ENCODE measurements around the gene EHMT1. TPM values are rescaled to one million over a fixed set of nuclear protein-coding genes. Genes with fewer than 3 reads are reported as not detected.

EHMT1 gene
- total RNA-seq, 1 experiment from 2014 or later, result 35.9 TPM

DNA sequence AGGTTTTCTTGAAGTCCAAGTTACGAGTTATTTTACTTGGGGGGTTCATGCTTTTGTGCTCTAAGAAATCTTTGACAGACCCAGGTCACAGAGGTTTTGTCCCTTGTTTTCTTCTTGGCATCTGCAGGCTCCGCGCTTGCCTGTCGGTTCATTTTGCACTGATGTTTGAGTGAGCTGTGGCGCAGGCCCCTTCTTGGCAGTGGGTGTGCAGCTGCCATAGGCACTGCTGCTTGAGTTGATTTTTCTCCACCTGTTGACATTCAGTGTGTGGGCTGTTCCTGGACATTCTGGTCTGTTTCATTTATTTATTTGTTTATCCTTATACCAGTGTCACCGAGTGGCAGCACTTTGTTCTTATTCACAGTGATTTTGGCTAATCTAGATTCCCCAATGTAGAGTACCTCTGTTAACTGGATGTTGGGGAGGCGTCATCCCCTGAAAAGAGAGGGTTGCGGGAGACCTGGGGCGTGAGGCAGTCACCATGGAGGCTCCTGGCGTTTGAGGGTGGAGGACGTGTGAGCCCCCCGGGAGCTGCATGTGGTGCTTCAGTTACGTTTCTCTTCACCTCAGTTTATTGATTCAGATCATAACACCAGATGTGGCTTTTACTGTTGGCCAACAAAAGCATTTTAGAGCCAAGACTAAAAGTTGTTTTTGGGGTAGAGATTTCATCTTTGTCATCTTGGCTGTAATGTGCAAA, 137.4 kb downstream of the EHMT1 start:
- Histone ChIP-seq H3K79me2 (ENCODE audit: low read length) (peaks cover 17% of the 10 kb centered on the region), H4K20me1 (ENCODE audit: insufficient read depth, low read depth, low read length) (no peaks in the 10 kb centered on the region), H3K27me3 (ENCODE audit: low read length) (no peaks in the 10 kb centered on the region), H3K4me3 (ENCODE audit: low read length) (no peak overlapping the region), H3K4me1 (ENCODE audit: low read length) (no peaks in the 10 kb centered on the region), H2AFZ (ENCODE audit: low read length) (no peak overlapping the region), H3K9me2 (replicated peaks; ENCODE audit: insufficient read depth, low read length) (no peaks in the 10 kb centered on the region), H3K9ac (ENCODE audit: low read length) (no peak overlapping the region), H3K27ac (ENCODE audit: low read length) (no peak overlapping the region), H3K4me2 (ENCODE audit: low read depth, low read length, poor library complexity, severe bottlenecking) (no peak overlapping the region), H3K36me3 (ENCODE audit: insufficient read depth, low read length) (peaks cover 29% of the 10 kb centered on the region), H3K9me3 (ENCODE audit: low read length) (no peaks in the 10 kb centered on the region)
- no peak for DNase-seq

DNA sequence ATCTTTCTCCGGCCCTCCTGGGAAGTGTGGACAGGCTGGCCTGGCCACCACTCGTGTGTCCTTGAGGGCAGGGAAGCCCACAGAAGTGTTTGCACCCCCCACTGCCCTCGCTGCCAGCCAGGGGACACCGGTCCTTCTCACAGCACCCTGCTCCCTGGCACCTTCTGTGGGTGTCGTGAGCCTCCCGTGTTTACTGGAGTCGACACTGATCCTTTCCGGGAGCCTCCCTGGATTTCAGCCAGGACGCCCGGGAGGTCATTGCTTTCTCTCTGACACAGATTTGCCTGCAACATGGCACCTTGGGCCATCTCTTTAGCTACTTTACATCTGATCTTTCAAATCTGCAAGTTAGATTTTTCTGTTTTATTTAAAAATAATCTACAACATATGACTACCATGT, 138.3 kb downstream of the EHMT1 start:
- Histone ChIP-seq H3K79me2 (ENCODE audit: low read length) (peaks cover 17% of the 10 kb centered on the region; the same call in 1 of the 2 replicates), H2AFZ (ENCODE audit: low read length) (no peak overlapping the region), H3K36me3 (ENCODE audit: insufficient read depth, low read length) (peaks cover 22% of the 10 kb centered on the region), H3K4me3 (ENCODE audit: low read length) (no peak overlapping the region), H4K20me1 (ENCODE audit: insufficient read depth, low read depth, low read length) (no peaks in the 10 kb centered on the region), H3K9me2 (replicated peaks; ENCODE audit: insufficient read depth, low read length) (no peaks in the 10 kb centered on the region), H3K27me3 (ENCODE audit: low read length) (no peaks in the 10 kb centered on the region), H3K27ac (ENCODE audit: low read length) (no peak overlapping the region), H3K4me1 (ENCODE audit: low read length) (no peaks in the 10 kb centered on the region), H3K4me2 (ENCODE audit: low read depth, low read length, poor library complexity, severe bottlenecking) (no peak overlapping the region), H3K9ac (ENCODE audit: low read length) (no peak overlapping the region), H3K9me3 (ENCODE audit: low read length) (no peaks in the 10 kb centered on the region)
- DNase-seq, result no peak

- Histone ChIP-seq H3K4me3 (ENCODE audit: low read length) (no peak overlapping the region), H3K9me2 (replicated peaks; ENCODE audit: insufficient read depth, low read length) (no peaks in the 10 kb centered on the region), H4K20me1 (ENCODE audit: insufficient read depth, low read depth, low read length) (no peaks in the 10 kb centered on the region), H3K79me2 (ENCODE audit: low read length) (peaks cover 17% of the 10 kb centered on the region; the same call in 1 of the 2 replicates), H3K9ac (ENCODE audit: low read length) (no peak overlapping the region), H3K4me1 (ENCODE audit: low read length) (no peaks in the 10 kb centered on the region), H3K27ac (ENCODE audit: low read length) (no peak overlapping the region), H2AFZ (ENCODE audit: low read length) (no peak overlapping the region), H3K4me2 (ENCODE audit: low read depth, low read length, poor library complexity, severe bottlenecking) (no peak overlapping the region), H3K36me3 (ENCODE audit: insufficient read depth, low read length) (peaks cover 18% of the 10 kb centered on the region), H3K27me3 (ENCODE audit: low read length) (no peaks in the 10 kb centered on the region), H3K9me3 (ENCODE audit: low read length) (no peaks in the 10 kb centered on the region)
- no peak for DNase-seq
Observed at GRCh38 chr9:137757613-137758029, 138.8 kb downstream of the EHMT1 start.

GRCh38 chr9:137758067-137758466, 139.3 kb downstream of the EHMT1 start:
- Histone ChIP-seq H3K9me2 (replicated peaks; ENCODE audit: insufficient read depth, low read length) (no peaks in the 10 kb centered on the region), H3K4me1 (ENCODE audit: low read length) (no peaks in the 10 kb centered on the region), H3K27ac (ENCODE audit: low read length) (no peak overlapping the region), H3K4me2 (ENCODE audit: low read depth, low read length, poor library complexity, severe bottlenecking) (no peak overlapping the region), H4K20me1 (ENCODE audit: insufficient read depth, low read depth, low read length) (no peaks in the 10 kb centered on the region), H3K4me3 (ENCODE audit: low read length) (no peak overlapping the region), H2AFZ (ENCODE audit: low read length) (no peak overlapping the region), H3K9me3 (ENCODE audit: low read length) (no peaks in the 10 kb centered on the region), H3K36me3 (ENCODE audit: insufficient read depth, low read length) (peaks cover 21% of the 10 kb centered on the region), H3K79me2 (ENCODE audit: low read length) (peaks cover 17% of the 10 kb centered on the region; the same call in 1 of the 2 replicates), H3K9ac (ENCODE audit: low read length) (no peak overlapping the region), H3K27me3 (ENCODE audit: low read length) (no peaks in the 10 kb centered on the region)
- DNase-seq, result no peak

DNA sequence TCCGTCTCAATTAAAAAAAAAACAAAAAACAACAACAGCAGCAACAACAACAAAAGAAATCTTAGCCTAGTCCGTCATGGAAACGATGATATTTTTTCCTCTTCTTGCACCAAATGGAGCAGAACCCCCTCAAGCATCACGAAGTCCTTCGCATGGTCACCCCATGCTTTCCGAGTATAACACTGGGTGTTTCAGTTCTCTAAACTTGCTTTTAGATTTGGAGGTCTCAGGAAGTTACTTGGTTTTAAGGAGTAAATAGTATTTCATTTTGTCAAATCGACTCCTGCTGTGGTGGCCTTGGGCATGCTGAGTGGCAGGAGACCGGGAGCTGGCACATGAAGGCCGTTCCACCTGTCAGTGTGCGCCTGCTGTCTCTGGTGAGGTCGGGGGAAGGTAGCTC, 140.3 kb downstream of the EHMT1 start:
- H3K4me1 ChIP-seq (ENCODE audit: low read length), result no peaks in the 10 kb centered on the region

DNA sequence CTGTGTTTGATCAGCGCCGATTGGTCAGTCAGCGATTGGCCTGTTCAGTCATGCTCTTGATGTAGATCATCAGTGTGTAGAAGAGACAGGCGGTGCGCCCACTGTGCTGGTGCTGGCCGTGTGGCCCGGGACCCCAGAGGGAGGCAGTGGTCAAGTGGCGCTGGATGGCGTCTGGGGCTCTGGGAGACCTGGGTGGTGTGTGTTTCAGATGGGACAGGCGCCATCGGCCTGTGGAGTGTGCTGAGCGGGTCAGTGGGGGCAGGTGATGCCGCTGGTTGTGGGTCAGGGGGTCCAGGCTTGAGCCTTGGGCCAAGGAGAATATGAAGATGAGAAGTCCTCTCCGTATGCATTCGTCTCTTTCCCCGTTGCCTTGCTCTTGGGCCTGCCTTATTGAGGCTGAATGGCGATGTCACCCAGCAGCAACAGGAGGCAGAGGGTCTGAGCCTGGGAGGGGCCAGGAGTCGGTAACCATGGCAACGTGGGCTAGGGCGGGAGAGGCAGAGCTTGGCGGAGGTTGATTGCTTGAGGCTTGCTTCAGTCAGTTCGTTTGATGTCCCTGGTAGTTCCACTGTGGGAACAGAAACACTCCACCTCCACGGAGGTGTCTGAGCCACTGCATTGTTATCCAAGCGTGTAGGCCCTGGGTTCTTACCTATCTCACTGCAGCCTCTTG, 141.0 kb downstream of the EHMT1 start:
- Histone ChIP-seq H3K9me2 (replicated peaks; ENCODE audit: insufficient read depth, low read length) (no peaks in the 10 kb centered on the region), H3K4me2 (ENCODE audit: low read depth, low read length, poor library complexity, severe bottlenecking) (no peak overlapping the region), H4K20me1 (ENCODE audit: insufficient read depth, low read depth, low read length) (no peaks in the 10 kb centered on the region), H3K9me3 (ENCODE audit: low read length) (no peaks in the 10 kb centered on the region), H3K36me3 (ENCODE audit: insufficient read depth, low read length) (peaks cover 18% of the 10 kb centered on the region), H2AFZ (ENCODE audit: low read length) (no peak overlapping the region), H3K27ac (ENCODE audit: low read length) (no peak overlapping the region), H3K79me2 (ENCODE audit: low read length) (peaks cover 17% of the 10 kb centered on the region; the same call in 1 of the 2 replicates), H3K4me1 (ENCODE audit: low read length) (no peaks in the 10 kb centered on the region), H3K9ac (ENCODE audit: low read length) (no peak overlapping the region), H3K4me3 (ENCODE audit: low read length) (no peak overlapping the region), H3K27me3 (ENCODE audit: low read length) (no peaks in the 10 kb centered on the region)
- DNase-seq, result no peak

More for the DNA sequence above, 140.3 kb downstream of the EHMT1 start:
- no peaks in the 10 kb centered on the region for H3K27me3 ChIP-seq (ENCODE audit: low read length)
- H3K36me3 ChIP-seq (ENCODE audit: insufficient read depth, low read length), result peaks cover 22% of the 10 kb centered on the region
- H3K4me3 ChIP-seq (ENCODE audit: low read length), result no peak overlapping the region
- no peak overlapping the region for H3K4me2 ChIP-seq (ENCODE audit: low read depth, low read length, poor library complexity, severe bottlenecking)
- H3K9me3 ChIP-seq (ENCODE audit: low read length), result no peaks in the 10 kb centered on the region
- H3K9ac ChIP-seq (ENCODE audit: low read length), result no peak overlapping the region
- H2AFZ ChIP-seq (ENCODE audit: low read length), result no peak overlapping the region
- H4K20me1 ChIP-seq (ENCODE audit: insufficient read depth, low read depth, low read length), result no peaks in the 10 kb centered on the region
- peaks cover 17% of the 10 kb centered on the region; the same call in 1 of the 2 replicates for H3K79me2 ChIP-seq (ENCODE audit: low read length)
- H3K27ac ChIP-seq (ENCODE audit: low read length), result no peak overlapping the region
- H3K9me2 ChIP-seq (replicated peaks; ENCODE audit: insufficient read depth, low read length), result no peaks in the 10 kb centered on the region
- no peak for DNase-seq

GRCh38 chr9:137760426-137760825, 141.6 kb downstream of the EHMT1 start:
- Histone ChIP-seq H3K27me3 (ENCODE audit: low read length) (no peaks in the 10 kb centered on the region), H4K20me1 (ENCODE audit: insufficient read depth, low read depth, low read length) (no peaks in the 10 kb centered on the region), H3K36me3 (ENCODE audit: insufficient read depth, low read length) (peaks cover 11% of the 10 kb centered on the region), H3K27ac (ENCODE audit: low read length) (no peak overlapping the region), H3K9ac (ENCODE audit: low read length) (no peak overlapping the region), H3K79me2 (ENCODE audit: low read length) (peaks cover 17% of the 10 kb centered on the region; the same call in 1 of the 2 replicates), H2AFZ (ENCODE audit: low read length) (no peak overlapping the region), H3K9me2 (replicated peaks; ENCODE audit: insufficient read depth, low read length) (no peaks in the 10 kb centered on the region), H3K9me3 (ENCODE audit: low read length) (no peaks in the 10 kb centered on the region), H3K4me1 (ENCODE audit: low read length) (no peaks in the 10 kb centered on the region), H3K4me2 (ENCODE audit: low read depth, low read length, poor library complexity, severe bottlenecking) (no peak overlapping the region), H3K4me3 (ENCODE audit: low read length) (no peak overlapping the region)
- DNase-seq, result no peak

DNA sequence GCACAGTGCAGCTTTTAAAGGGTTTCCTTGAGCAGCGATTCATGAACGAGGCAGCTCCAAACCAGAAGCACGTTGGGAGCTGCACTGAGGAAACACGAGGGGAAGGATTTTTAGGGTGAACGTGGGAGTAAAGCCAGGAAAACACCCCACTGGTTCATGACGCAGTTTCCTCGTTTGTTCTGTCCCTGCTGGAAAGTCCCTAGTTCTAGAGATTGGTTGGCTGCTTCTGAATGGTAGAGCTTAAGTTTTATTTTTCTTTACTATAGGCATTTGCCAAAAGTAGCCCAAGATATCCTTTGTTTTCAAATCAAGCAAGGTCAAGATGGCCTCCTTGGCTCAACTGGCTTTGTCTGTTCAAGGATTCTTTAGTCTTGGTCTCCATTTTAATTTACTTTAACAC, 142.2 kb downstream of the EHMT1 start:
- Histone ChIP-seq H3K9me2 (replicated peaks; ENCODE audit: insufficient read depth, low read length) (no peaks in the 10 kb centered on the region), H3K27ac (ENCODE audit: low read length) (no peak overlapping the region), H3K9ac (ENCODE audit: low read length) (no peak overlapping the region), H3K27me3 (ENCODE audit: low read length) (no peaks in the 10 kb centered on the region), H3K79me2 (ENCODE audit: low read length) (peaks cover 16% of the 10 kb centered on the region; the same call in 1 of the 2 replicates), H3K4me1 (ENCODE audit: low read length) (no peaks in the 10 kb centered on the region), H3K4me2 (ENCODE audit: low read depth, low read length, poor library complexity, severe bottlenecking) (no peak overlapping the region), H3K4me3 (ENCODE audit: low read length) (no peak overlapping the region), H4K20me1 (ENCODE audit: insufficient read depth, low read depth, low read length) (no peaks in the 10 kb centered on the region), H3K9me3 (ENCODE audit: low read length) (no peaks in the 10 kb centered on the region), H2AFZ (ENCODE audit: low read length) (no peak overlapping the region), H3K36me3 (ENCODE audit: insufficient read depth, low read length) (peaks cover 8% of the 10 kb centered on the region; the same call in 1 of the 2 replicates)
- no peak for DNase-seq

Measured in Karpas-422 (cell line).